GM10248 (cell line): ENCODE measurements around the gene CHPF.
A peak's percentile ranks its signal among the peaks of the same experiment; 100 is the strongest.

ENCODE experiments used
- CTCF ChIA-PET: fragments of 300-600 bp; sonication (Branson Sonifier 250); formaldehyde crosslinking; extraction: SDS; loops from one replicate; lab custom pipeline; 2021; ENCODE audit warnings: antibody characterized with exemption; lab: Yijun Ruan, JAX
- POLR2A ChIA-PET: fragments of 350-650 bp; sonication (Branson Sonifier 250); formaldehyde crosslinking; extraction: SDS; loops from one replicate; lab custom pipeline; 2020; ENCODE audit warnings: antibody characterized with exemption; lab: Yijun Ruan, JAX
- DNase-seq: peaks from one replicate; pipeline ENCODE4 v3.0.0; 2012; ENCODE audit errors: extremely low spot score
- TF ChIP-seq, protein P1 (sequence below): IDR thresholded peaks from 2 replicates; pipeline ENCODE4 v1.5.1; 2012; ENCODE audit warnings: mild to moderate bottlenecking, low read depth; ENCODE audit errors: extremely low read depth, missing control alignments, control extremely low read depth

The CHPF gene

DNA sequence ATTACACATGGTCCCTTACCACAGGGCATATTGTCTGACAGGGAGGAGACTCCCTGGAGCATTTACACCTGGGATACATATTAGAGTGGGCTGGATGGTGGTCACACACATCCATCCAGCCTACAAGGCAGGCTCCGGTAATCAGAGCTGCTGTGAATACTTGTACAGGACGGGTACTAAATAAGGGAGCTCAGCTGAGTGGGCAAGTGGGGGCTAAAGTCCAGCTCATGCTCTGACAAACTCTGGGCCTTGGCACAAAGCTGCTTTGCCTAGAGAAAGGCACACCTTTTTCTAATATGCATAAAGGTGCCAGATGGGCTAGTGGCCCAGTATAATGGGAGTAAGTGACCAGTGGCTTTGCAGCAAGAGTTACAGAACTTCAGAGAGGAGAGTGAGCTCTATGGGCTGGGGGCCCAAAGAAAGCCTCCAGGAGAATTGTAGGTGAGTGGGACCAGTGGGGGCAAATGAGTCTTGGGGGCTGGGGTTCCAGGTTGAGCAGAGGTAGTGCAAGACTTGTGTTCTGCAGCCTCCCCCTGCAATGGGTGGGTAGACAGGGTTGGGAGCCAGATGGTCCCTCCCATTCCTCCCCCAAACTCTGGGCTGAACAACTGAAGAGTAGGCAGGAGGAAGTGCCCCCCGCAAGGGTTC lies 1.8 kb upstream of the CHPF start:
- TF ChIP-seq, protein P1, sequence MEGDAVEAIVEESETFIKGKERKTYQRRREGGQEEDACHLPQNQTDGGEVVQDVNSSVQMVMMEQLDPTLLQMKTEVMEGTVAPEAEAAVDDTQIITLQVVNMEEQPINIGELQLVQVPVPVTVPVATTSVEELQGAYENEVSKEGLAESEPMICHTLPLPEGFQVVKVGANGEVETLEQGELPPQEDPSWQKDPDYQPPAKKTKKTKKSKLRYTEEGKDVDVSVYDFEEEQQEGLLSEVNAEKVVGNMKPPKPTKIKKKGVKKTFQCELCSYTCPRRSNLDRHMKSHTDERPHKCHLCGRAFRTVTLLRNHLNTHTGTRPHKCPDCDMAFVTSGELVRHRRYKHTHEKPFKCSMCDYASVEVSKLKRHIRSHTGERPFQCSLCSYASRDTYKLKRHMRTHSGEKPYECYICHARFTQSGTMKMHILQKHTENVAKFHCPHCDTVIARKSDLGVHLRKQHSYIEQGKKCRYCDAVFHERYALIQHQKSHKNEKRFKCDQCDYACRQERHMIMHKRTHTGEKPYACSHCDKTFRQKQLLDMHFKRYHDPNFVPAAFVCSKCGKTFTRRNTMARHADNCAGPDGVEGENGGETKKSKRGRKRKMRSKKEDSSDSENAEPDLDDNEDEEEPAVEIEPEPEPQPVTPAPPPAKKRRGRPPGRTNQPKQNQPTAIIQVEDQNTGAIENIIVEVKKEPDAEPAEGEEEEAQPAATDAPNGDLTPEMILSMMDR = no peak
- DNase-seq = no peak
- ChIA-PET POLR2A (no interaction called here), CTCF (interaction anchor here (1.0 to 8.1 kb wide), 5 partner anchors 9 to 99 kb away, joined by 3 to 153 read pairs (median 66); a partner anchor contains a TSS)

DNA sequence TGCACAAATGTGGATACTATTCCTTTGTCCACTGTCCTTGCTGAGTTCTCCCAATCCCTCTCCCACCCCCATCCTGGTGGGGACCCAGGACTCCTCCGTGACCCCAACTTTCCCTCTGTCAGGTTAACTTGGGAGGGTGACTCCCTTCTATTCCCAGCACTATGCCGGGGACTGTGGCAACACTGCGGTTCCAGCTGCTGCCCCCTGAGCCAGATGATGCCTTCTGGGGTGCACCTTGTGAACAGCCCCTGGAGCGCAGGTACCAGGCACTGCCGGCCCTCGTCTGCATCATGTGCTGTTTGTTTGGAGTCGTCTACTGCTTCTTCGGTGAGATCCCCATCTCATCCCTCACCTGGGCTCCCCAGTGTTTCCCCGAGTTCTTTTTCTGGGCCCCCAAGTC lies 958 bp upstream of the CHPF start:
- ChIA-PET CTCF (interaction anchor here (1.0 to 8.1 kb wide), 8 partner anchors 10 to 146 kb away, joined by 3 to 153 read pairs (median 64); no protein-coding TSS in a partner anchor), POLR2A (no interaction called here)
- DNase-seq = no peak
- TF ChIP-seq, protein P1 = no peak

DNA sequence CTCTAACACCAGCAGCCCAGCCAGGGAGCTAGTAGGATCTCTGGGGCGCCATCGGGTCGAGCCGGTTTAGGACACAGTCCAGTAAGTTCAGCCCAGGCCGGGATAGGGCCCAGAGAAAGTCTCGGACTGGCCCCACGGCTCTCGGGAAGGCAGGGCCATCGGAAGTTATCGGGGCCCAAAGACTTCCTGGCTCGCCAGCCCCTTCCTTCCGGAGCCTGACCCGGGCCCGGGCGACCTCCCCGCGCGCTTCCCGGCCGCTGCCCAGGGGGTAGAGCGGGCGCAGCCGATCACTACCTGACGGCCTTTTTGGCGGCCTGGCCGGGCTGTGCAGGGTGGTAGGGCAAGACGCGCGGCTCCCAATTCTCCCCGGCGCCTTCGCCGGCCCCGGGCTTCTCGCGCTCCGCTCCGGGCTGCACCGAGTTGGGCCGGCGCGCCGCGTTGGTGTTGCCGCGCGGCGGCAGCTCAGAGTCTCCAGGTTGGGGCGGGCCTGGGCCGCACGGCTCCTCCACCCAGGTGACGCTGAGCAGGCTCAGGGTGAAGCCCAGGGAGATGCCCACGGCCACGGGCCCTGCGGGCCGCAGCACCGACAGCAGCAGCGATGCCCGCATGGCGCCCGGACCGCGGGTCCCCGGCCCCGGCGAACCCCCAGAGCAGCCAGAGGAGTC lies 546 bp downstream of the CHPF start:
- TF ChIP-seq, protein P1 = no peak
- DNase-seq = peak; percentile 41
- POLR2A ChIA-PET = interaction anchor here (1.0 kb wide), 1 partner anchor 55 kb away, joined by 3 read pairs; no protein-coding TSS in a partner anchor
- CTCF ChIA-PET = interaction anchor here (1.0 to 8.1 kb wide), 13 partner anchors 9 to 155 kb away, joined by 3 to 153 read pairs (median 6); partner anchors contain the start of gene DNPEP

DNA sequence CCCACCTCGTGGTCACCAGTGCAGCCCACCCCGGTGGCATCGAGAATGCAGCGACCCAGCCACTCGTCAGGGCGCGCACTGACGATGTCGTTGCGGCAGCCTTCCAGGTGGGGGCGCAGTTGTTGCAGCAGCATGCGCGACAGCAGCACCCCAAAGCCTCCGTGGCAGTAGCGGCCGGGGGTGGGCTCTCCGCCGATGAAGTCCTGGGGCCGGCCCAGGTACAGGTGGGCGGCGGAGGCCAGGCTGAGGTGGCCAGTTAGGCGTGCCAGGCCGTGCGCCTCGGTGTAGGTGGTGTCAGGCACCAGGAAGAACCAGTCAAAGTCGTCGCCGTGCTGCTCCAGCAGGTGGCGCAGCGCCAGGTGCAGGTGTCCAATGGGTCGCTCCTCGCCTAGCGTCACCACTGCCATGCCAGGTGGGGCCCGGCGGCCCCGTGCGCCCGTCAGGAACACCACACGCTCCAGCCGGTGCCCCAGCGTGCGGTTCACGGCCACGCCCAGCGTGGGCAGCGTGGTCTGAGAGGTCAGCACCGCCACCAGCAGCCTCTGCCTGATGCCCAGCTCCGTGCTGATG lies 1.9 kb downstream of the CHPF start:
- peak; percentile 89 for DNase-seq
- CTCF ChIA-PET = interaction anchor here (0.6 to 8.1 kb wide), 57 partner anchors 8 to 1270 kb away, joined by 3 to 153 read pairs (median 5); partner anchors contain the start of genes GMPPA, OBSL1 and STK11IP
- POLR2A ChIA-PET = interaction anchor here (0.6 kb wide), 1 partner anchor 180 kb away, joined by 5 read pairs; no protein-coding TSS in a partner anchor
- TF ChIP-seq, protein P1 = peak; percentile 91

DNA sequence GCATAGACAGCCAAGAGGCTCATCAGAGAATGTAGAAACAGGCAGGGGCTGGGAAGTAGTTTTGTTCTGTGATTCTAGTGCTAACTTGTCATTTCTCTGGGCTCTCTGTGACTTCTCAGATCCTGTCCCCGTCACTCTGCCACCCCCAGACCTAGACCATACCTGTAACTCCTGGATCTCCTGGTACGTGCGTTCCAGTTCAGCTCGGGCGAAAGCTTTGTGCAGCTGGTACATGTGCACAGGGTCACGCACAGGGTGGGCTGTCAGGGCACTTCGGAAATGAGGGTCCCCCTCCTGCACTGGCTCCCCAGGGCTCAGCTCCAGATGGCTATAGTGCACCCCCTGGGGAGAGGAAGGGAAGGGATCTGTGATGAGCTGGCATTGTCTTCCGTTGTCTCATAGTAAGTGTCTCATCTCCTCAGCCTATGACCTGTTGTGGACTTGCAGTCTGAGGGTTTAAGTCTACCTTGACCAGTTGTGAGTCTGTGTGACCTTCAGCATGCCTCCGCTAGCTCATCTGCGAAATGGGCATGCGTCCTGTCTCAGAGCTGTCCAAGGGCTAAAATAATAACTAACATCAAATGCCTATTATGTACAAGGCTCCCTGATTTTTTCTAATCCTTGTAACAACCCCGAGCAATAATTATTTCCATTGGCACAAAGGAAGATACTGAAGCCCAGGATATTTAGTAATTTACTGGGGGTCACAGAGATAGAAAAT lies 2.7 kb downstream of the CHPF start:
- no peak for DNase-seq
- TF ChIP-seq, protein P1 = no peak
- CTCF ChIA-PET = interaction anchor here (0.6 to 8.1 kb wide), 50 partner anchors 8 to 1269 kb away, joined by 3 to 153 read pairs (median 5); partner anchors contain the start of genes GMPPA and STK11IP
- POLR2A ChIA-PET = no interaction called here
